Measurements from ENCODE around the gene DGCR6.
"Not testable (repeated sequence)": the region's sequence is repeated elsewhere in the genome, so short reads cannot be mapped to it uniquely, and the experiment has no call there.

Gene DGCR6

GRCh38 chr22:18960166-18960820, 54.2 kb downstream of the DGCR6 start:
- not testable (repeated sequence) for DNase-seq (ENCODE audit: low read depth, low spot score)

- not testable (repeated sequence) for DNase-seq (ENCODE audit: low read depth, low spot score)
These were observed 55.1 kb downstream of the DGCR6 start for GRCh38 chr22:18961201-18961600.

All from astrocyte of the hippocampus (primary cell).